Measurements from ENCODE around the gene METAP1D.

The METAP1D gene

GRCh38 chr2:172087780-172088244 is 88.1 kb downstream of the METAP1D start:
- DNase-seq (ENCODE audit: extremely low read depth, insufficient read length): no peak
- Histone ChIP-seq H3K27me3 (replicated peaks; ENCODE audit: control insufficient read depth, insufficient read depth, low read length) (peaks cover 1% of the 10 kb centered on the region), H3K4me3 (replicated peaks; ENCODE audit: low read depth, low read length) (no peak overlapping the region), H3K36me3 (ENCODE audit: control insufficient read depth, insufficient read depth, low read length) (no peaks in the 10 kb centered on the region)
- no peak for TF ChIP-seq CTCF (IDR thresholded peaks at IDR 0.05; ENCODE audit: insufficient read depth, low read length, poor library complexity, severe bottlenecking)

- no peak for TF ChIP-seq CTCF (IDR thresholded peaks at IDR 0.05; ENCODE audit: insufficient read depth, low read length, poor library complexity, severe bottlenecking)
- no peak overlapping the region for H3K4me3 ChIP-seq (replicated peaks; ENCODE audit: low read depth, low read length)
These were observed 88.7 kb downstream of the METAP1D start for GRCh38 chr2:172088245-172089004.

GRCh38 chr2:172089005-172089504 is 89.3 kb downstream of the METAP1D start:
- peaks cover 1% of the 10 kb centered on the region for H3K27me3 ChIP-seq (replicated peaks; ENCODE audit: control insufficient read depth, insufficient read depth, low read length)
- no peaks in the 10 kb centered on the region for H3K36me3 ChIP-seq (ENCODE audit: control insufficient read depth, insufficient read depth, low read length)
- DNase-seq (ENCODE audit: extremely low read depth, insufficient read length): no peak
- H3K4me3 ChIP-seq (replicated peaks; ENCODE audit: low read depth, low read length): no peak overlapping the region
- TF ChIP-seq CTCF (IDR thresholded peaks at IDR 0.05; ENCODE audit: insufficient read depth, low read length, poor library complexity, severe bottlenecking): no peak

More at GRCh38 chr2:172088245-172089004, 88.7 kb downstream of the METAP1D start:
- Histone ChIP-seq H3K36me3 (ENCODE audit: control insufficient read depth, insufficient read depth, low read length) (no peaks in the 10 kb centered on the region), H3K27me3 (replicated peaks; ENCODE audit: control insufficient read depth, insufficient read depth, low read length) (peaks cover 1% of the 10 kb centered on the region)
- no peak for DNase-seq (ENCODE audit: extremely low read depth, insufficient read length)

- no peak for TF ChIP-seq CTCF (IDR thresholded peaks at IDR 0.05; ENCODE audit: insufficient read depth, low read length, poor library complexity, severe bottlenecking)
- Histone ChIP-seq H3K27me3 (replicated peaks; ENCODE audit: control insufficient read depth, insufficient read depth, low read length) (peaks cover 1% of the 10 kb centered on the region), H3K36me3 (ENCODE audit: control insufficient read depth, insufficient read depth, low read length) (no peaks in the 10 kb centered on the region), H3K4me3 (replicated peaks; ENCODE audit: low read depth, low read length) (no peak overlapping the region)
- no peak for DNase-seq (ENCODE audit: extremely low read depth, insufficient read length)
These were observed 89.9 kb downstream of the METAP1D start for GRCh38 chr2:172089633-172090032.

- H3K4me3 ChIP-seq (replicated peaks; ENCODE audit: low read depth, low read length): no peak overlapping the region
- peaks cover 1% of the 10 kb centered on the region for H3K27me3 ChIP-seq (replicated peaks; ENCODE audit: control insufficient read depth, insufficient read depth, low read length)
- TF ChIP-seq CTCF (IDR thresholded peaks at IDR 0.05; ENCODE audit: insufficient read depth, low read length, poor library complexity, severe bottlenecking): no peak
- DNase-seq (ENCODE audit: extremely low read depth, insufficient read length): no peak
- no peaks in the 10 kb centered on the region for H3K36me3 ChIP-seq (ENCODE audit: control insufficient read depth, insufficient read depth, low read length)
These were observed 90.5 kb downstream of the METAP1D start for GRCh38 chr2:172090044-172090961.
